ENCODE data around the gene G6PD. TPM values are rescaled to one million over a fixed set of nuclear protein-coding genes. Genes with fewer than 3 reads are reported as not detected.
"Not testable (repeated sequence)": the region's sequence is repeated elsewhere in the genome, so short reads cannot be mapped to it uniquely, and the experiment has no call there.

The G6PD gene
- polyA plus RNA-seq, 1 donor from 2014 or later = 4.8 TPM

DNA sequence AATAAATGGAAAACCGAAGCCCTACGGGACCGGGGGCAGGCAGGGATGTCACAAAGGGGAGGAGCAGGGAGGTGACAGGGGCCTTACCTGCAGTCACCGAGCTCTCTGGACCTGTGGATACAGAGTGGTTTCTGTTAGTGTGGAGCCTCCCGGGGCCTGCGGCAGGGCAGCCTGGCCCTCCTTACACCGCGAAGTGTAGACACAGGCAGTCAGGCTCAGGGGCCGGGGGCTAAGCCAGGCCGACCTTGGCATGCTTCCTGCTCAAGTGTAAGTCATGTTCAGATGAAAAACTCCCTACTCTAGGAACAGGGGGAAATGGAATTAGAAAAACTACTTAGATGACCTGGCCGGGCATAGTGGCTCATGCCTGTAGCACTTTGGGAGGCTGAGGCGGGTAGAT, 34.9 kb downstream of the G6PD start:
- Mint-ChIP-seq H3K36me3 (peaks cover 3% of the 10 kb centered on the region), H3K27me3 (peaks cover 2% of the 10 kb centered on the region), H3K27ac (peak overlapping the region in 1 of 3 donors; percentile 28), H3K4me3 (no peak overlapping the region), H3K9me3 (peaks cover 2 to 5% (median 4%) of the 10 kb centered on the region in 3 donors), H3K4me1 (peaks cover 4 to 10% (median 8%) of the 10 kb centered on the region in 3 donors)

- peaks cover 2% of the 10 kb centered on the region for H3K27me3 Mint-ChIP-seq
- peak overlapping the region in 1 of 4 donors; percentile 52 for H3K4me3 Mint-ChIP-seq
- H3K36me3 Mint-ChIP-seq = peaks cover 4% of the 10 kb centered on the region
- H3K9me3 Mint-ChIP-seq = peaks cover 2 to 5% (median 4%) of the 10 kb centered on the region in 3 donors
- peaks cover 0 to 2% (median 0%) of the 10 kb centered on the region in 3 donors for H3K4me1 Mint-ChIP-seq
- peak overlapping the region in 1 of 3 donors; percentile 5 for H3K27ac Mint-ChIP-seq
Observed at GRCh38 chrX:154509455-154509854, 37.2 kb downstream of the G6PD start.

GRCh38 chrX:154508384-154508745, 38.3 kb downstream of the G6PD start:
- peak overlapping the region in 1 of 3 donors; percentile 44 for H3K27ac Mint-ChIP-seq
- H3K4me1 Mint-ChIP-seq = peaks cover 0 to 2% (median 0%) of the 10 kb centered on the region in 3 donors
- H3K9me3 Mint-ChIP-seq = peaks cover 2 to 5% (median 2%) of the 10 kb centered on the region in 3 donors
- H3K27me3 Mint-ChIP-seq = peaks cover 2% of the 10 kb centered on the region
- peaks cover 4% of the 10 kb centered on the region for H3K36me3 Mint-ChIP-seq
- H3K4me3 Mint-ChIP-seq = no peak overlapping the region

- Mint-ChIP-seq H3K9me3 (peaks cover 2 to 5% (median 2%) of the 10 kb centered on the region in 3 donors), H3K27me3 (peaks cover 2% of the 10 kb centered on the region), H3K36me3 (peaks cover 4% of the 10 kb centered on the region), H3K4me3 (no peak overlapping the region), H3K27ac (no peak overlapping the region), H3K4me1 (peaks cover 0 to 2% (median 0%) of the 10 kb centered on the region in 3 donors)
Observed at GRCh38 chrX:154507673-154508383, 38.8 kb downstream of the G6PD start.

GRCh38 chrX:154506483-154507332, 39.9 kb downstream of the G6PD start:
- H3K9me3 Mint-ChIP-seq = peaks cover 2 to 5% (median 2%) of the 10 kb centered on the region in 3 donors
- H3K4me1 Mint-ChIP-seq = peaks cover 0 to 2% (median 0%) of the 10 kb centered on the region in 3 donors
- H3K4me3 Mint-ChIP-seq = no peak overlapping the region
- H3K27me3 Mint-ChIP-seq = peaks cover 2% of the 10 kb centered on the region
- H3K36me3 Mint-ChIP-seq = peaks cover 4% of the 10 kb centered on the region
- H3K27ac Mint-ChIP-seq = no peak overlapping the region

- H3K36me3 Mint-ChIP-seq = peaks cover 4% of the 10 kb centered on the region
- H3K4me1 Mint-ChIP-seq = no peaks in the 10 kb centered on the region
- H3K9me3 Mint-ChIP-seq = peaks cover 2 to 5% (median 2%) of the 10 kb centered on the region in 3 donors
- peaks cover 2% of the 10 kb centered on the region for H3K27me3 Mint-ChIP-seq
- no peak overlapping the region for H3K27ac Mint-ChIP-seq
- H3K4me3 Mint-ChIP-seq = no peak overlapping the region
Observed at GRCh38 chrX:154505734-154506133, 40.9 kb downstream of the G6PD start.

- no peak overlapping the region for H3K27ac Mint-ChIP-seq
- H3K36me3 Mint-ChIP-seq = peaks cover 2% of the 10 kb centered on the region
- H3K4me1 Mint-ChIP-seq = peaks cover 0 to under 1% (median under 1%) of the 10 kb centered on the region in 3 donors
- H3K9me3 Mint-ChIP-seq = no peaks in the 10 kb centered on the region
- H3K27me3 Mint-ChIP-seq = peaks cover 2% of the 10 kb centered on the region
- H3K4me3 Mint-ChIP-seq = no peak overlapping the region
Observed at GRCh38 chrX:154502989-154503388, 43.7 kb downstream of the G6PD start.

- Mint-ChIP-seq H3K27me3 (peaks cover 2% of the 10 kb centered on the region), H3K36me3 (peaks cover 4% of the 10 kb centered on the region), H3K4me3 (no peak overlapping the region), H3K27ac (no peak overlapping the region), H3K4me1 (peaks cover 0 to 7% (median 3%) of the 10 kb centered on the region in 3 donors), H3K9me3 (no peaks in the 10 kb centered on the region)
Observed at GRCh38 chrX:154502098-154502497, 44.5 kb downstream of the G6PD start.

DNA sequence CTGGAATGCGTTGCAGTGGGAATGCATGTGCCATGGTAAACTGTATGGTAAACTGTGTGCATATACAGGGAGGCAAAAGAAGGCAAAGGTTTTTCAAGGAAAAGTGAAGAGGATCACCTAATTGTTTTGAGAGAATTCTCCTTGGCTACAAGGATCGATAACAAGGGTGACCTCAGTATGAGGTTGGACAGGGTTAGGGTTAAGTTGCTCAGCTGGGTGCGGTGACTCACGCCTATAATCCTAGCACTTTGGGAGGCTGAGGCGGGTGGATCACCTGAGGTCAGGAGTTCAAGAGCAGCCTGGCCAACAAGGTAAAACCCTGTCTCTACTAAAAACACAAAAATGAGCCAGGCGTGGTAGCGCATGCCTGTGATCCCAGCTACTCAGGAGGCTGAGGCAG, 45.2 kb downstream of the G6PD start:
- not testable (repeated sequence) for H3K27ac Mint-ChIP-seq, H3K36me3 Mint-ChIP-seq, H3K4me3 Mint-ChIP-seq, H3K4me1 Mint-ChIP-seq, H3K9me3 Mint-ChIP-seq, H3K27me3 Mint-ChIP-seq

GRCh38 chrX:154496591-154497137, 50.0 kb downstream of the G6PD start:
- not testable (repeated sequence) for H3K36me3 Mint-ChIP-seq, H3K27me3 Mint-ChIP-seq, H3K4me1 Mint-ChIP-seq, H3K9me3 Mint-ChIP-seq
- Mint-ChIP-seq H3K4me3 (peak overlapping the region in 1 of 4 donors; percentile 29), H3K27ac (peak overlapping the region in 1 of 3 donors; percentile 53)

DNA sequence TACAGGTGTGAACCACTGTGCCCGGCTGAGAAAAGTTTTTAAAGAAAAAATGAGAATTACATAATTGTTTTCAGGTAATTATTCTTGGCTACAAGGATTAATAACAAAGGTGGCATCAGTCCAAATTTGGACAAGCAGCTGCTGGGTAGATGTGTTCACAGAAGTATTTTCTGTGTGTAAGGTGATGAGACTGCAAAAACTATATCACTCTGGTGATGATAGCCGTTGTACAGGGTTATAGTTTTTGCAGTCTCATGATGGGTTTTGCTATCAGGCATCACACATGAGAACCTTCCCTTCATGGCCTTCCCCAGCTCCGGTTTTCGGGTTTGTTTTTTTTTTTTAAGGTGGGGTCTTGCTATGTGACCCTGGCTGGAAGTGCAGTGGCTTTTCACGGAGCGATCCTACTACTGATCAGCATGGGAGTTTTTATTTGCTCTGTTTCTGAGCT, 51.1 kb downstream of the G6PD start:
- Mint-ChIP-seq H3K36me3 (peaks cover 3% of the 10 kb centered on the region), H3K4me1 (peaks cover 3 to 10% (median 5%) of the 10 kb centered on the region in 3 donors), H3K27me3 (peaks cover 2% of the 10 kb centered on the region), H3K9me3 (no peaks in the 10 kb centered on the region), H3K27ac (no peak overlapping the region), H3K4me3 (no peak overlapping the region)

DNA sequence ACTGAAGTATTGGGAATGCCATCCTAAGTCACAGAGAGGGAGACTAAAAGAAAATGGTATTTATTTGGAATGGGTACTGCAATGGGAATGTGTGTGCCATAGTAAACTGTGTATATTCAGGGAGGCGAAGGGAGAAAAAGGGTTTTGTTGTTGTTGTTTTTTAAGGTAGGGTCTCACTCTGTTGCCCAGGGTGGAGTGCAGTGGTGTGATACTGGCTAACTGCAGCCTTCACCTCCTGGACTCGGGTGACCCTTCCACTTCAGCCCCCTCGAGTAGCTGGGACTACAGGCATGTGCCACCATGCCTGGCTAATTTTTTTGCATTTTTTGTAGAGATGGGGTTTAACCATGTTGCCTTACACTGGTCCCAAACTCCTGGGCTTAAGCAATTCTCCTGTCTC, 51.9 kb downstream of the G6PD start:
- H3K4me1 Mint-ChIP-seq = peaks cover 4 to 10% (median 5%) of the 10 kb centered on the region in 3 donors
- no peaks in the 10 kb centered on the region for H3K9me3 Mint-ChIP-seq
- H3K27ac Mint-ChIP-seq = no peak overlapping the region
- H3K36me3 Mint-ChIP-seq = peaks cover 3% of the 10 kb centered on the region
- peaks cover 2% of the 10 kb centered on the region for H3K27me3 Mint-ChIP-seq
- H3K4me3 Mint-ChIP-seq = no peak overlapping the region

DNA sequence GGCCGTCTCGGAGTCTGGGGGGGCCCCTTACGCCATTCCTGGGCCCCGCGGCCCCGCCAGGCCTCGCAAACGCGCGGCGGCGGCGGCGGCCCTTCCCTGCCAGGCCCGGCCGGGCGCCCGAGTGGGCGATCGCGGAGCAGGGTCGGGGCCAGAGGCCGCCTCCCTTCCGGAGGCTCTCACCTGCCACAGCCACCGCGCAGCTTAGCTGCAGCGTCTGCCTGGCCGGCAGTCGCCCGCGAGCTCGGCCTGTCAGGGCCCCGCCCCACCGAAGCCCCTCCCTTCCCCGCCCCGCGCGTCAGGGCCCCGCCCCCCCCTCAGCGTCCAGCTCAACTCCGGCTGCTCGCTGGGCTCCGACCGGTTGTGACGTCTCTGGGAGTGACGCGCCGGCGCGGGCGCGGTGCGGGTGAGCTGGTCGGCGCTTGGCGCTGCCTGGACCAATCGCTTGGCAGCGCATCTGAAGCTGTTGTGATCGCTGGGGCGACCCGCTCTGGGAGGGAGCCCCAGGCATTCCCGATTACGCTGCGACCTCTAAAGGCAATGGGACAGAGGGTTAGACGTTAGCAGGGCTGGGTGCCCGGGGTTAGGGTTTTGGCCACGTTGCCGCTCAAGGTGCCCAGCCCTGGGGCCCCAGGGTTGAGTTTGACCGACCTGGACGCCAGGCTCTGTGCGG, 56.1 kb downstream of the G6PD start, which contains the start of gene SLC10A3:
TSS of gene SLC10A3 (minus strand) at position 216 of the 670 bp plus-strand sequence. CDS start 1,689 bp downstream, outside the sequence.
- H3K4me1 Mint-ChIP-seq = peaks cover 5 to 12% (median 9%) of the 10 kb centered on the region in 3 donors
- peak within 1 kb of the TSS; percentile 96 to 97 (median 96) for H3K27ac Mint-ChIP-seq

DNA sequence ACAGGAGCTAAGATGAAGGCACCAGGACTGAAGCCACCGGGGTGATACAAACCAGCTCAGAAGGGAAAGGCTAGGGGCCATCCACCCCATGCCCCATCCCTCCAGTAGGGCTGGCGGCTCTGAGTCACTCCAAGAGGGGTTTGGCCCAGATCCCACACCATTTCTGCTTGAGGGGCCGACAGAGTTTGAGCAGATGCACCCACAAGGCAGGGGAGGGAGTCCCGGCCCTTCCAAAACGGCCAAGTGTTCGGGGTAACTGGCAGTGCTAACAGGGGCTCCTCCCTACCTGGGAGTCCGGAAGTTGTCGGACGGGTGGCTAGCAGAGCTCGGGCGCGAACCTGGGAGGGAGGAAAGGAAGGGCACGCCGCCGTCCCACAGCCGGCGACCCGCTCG, 56.6 kb downstream of the G6PD start:
- peaks cover 5 to 12% (median 9%) of the 10 kb centered on the region in 3 donors for H3K4me1 Mint-ChIP-seq
- H3K27me3 Mint-ChIP-seq = peaks cover 1% of the 10 kb centered on the region
- H3K36me3 Mint-ChIP-seq = no peaks in the 10 kb centered on the region
- peak overlapping the region; percentile 58 to 91 (median 87) for H3K27ac Mint-ChIP-seq
- peak overlapping the region; percentile 87 to 96 (median 94) for H3K4me3 Mint-ChIP-seq
- no peaks in the 10 kb centered on the region for H3K9me3 Mint-ChIP-seq

More for the DNA sequence above, 56.1 kb downstream of the G6PD start, which contains the start of gene SLC10A3:
- Mint-ChIP-seq H3K9me3 (no peaks in the 10 kb centered on the region), H3K27me3 (peaks cover 1% of the 10 kb centered on the region), H3K4me3 (peak within 1 kb of the TSS; percentile 88 to 97 (median 96)), H3K36me3 (no peaks in the 10 kb centered on the region)
